ENCODE results near the gene CDK18.

CDK18 gene

DNA sequence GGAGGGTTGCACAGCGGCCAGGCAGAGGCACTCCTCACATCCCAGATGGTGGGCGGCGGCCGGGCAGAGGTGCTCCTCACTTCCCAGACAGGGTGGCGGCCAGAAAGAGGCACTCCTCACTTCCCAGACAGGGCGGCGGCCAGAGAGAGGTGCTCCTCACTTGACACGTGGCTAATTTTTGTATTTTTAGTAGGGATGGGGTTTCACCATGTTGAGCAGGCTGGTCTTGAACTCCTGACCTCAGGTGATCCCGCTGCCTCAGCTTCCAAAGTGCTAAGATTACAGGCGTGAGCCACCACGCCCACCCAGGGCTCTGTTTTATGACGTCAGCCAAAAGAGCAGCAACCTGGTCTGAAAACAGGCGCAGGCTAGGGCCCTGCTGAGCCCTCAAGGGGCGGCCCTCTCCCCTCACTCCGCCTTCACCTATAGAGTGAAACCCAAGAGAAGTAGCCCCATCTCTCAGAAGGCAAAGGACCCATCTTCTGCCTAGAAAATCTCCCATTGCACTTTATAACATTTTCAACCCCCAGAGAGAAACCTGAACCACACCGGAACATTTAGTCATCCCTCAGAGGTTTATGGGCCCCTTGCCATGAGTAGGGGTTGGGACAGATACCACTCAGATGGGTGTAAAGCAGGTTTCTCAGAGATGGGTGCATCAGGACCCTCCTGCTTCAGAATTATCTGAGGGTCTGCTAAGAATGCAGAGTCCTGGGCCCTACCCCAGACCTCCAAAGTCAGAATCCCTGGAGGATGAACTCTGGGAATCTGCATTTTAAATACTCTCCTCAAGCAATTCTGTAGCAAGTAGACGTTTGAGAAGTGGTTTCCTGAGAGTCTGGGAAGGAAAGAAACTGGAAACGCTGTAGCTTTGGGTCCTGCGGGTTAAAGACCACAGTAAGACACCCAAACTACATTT is 40.8 kb downstream of the CDK18 start:
- Histone ChIP-seq H3K4me1 (ENCODE audit: insufficient read depth, low read length) (no peaks in the 10 kb centered on the region), H4K20me1 (ENCODE audit: insufficient read depth, low read length) (no peaks in the 10 kb centered on the region; the same call in 1 of the 2 replicates), H3K9ac (ENCODE audit: low read depth, low read length) (no peak overlapping the region), H3K27me3 (ENCODE audit: insufficient read depth, low read length, poor library complexity) (peaks cover 19% of the 10 kb centered on the region), H3K9me3 (ENCODE audit: insufficient read depth, low read length, severe bottlenecking) (no peaks in the 10 kb centered on the region), H3K4me2 (ENCODE audit: insufficient read depth, low read length) (no peak overlapping the region), H2AFZ (ENCODE audit: low read depth, low read length) (no peak overlapping the region), H3K4me3 (ENCODE audit: low read depth in 1 of 2, low read length in 2 of 2) (no peak overlapping the region), H3K27ac (ENCODE audit: low read length) (no peak overlapping the region), H3K36me3 (ENCODE audit: insufficient read depth, low read length) (no peaks in the 10 kb centered on the region), H3K79me2 (ENCODE audit: insufficient read depth, low read length) (no peaks in the 10 kb centered on the region)
- no peak for ATAC-seq (ENCODE audit: insufficient read depth, low read depth)
- no peak for DNase-seq
- TF ChIP-seq EZH2 (IDR thresholded peaks at IDR 0.05; ENCODE audit: borderline replicate concordance, low read depth, low read length, severe bottlenecking) = no peak
- TF ChIP-seq, protein P1, sequence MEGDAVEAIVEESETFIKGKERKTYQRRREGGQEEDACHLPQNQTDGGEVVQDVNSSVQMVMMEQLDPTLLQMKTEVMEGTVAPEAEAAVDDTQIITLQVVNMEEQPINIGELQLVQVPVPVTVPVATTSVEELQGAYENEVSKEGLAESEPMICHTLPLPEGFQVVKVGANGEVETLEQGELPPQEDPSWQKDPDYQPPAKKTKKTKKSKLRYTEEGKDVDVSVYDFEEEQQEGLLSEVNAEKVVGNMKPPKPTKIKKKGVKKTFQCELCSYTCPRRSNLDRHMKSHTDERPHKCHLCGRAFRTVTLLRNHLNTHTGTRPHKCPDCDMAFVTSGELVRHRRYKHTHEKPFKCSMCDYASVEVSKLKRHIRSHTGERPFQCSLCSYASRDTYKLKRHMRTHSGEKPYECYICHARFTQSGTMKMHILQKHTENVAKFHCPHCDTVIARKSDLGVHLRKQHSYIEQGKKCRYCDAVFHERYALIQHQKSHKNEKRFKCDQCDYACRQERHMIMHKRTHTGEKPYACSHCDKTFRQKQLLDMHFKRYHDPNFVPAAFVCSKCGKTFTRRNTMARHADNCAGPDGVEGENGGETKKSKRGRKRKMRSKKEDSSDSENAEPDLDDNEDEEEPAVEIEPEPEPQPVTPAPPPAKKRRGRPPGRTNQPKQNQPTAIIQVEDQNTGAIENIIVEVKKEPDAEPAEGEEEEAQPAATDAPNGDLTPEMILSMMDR (IDR thresholded peaks at IDR 0.05; ENCODE audit: borderline replicate concordance, extremely low read depth, low read length, poor library complexity, severe bottlenecking) = no peak

DNA sequence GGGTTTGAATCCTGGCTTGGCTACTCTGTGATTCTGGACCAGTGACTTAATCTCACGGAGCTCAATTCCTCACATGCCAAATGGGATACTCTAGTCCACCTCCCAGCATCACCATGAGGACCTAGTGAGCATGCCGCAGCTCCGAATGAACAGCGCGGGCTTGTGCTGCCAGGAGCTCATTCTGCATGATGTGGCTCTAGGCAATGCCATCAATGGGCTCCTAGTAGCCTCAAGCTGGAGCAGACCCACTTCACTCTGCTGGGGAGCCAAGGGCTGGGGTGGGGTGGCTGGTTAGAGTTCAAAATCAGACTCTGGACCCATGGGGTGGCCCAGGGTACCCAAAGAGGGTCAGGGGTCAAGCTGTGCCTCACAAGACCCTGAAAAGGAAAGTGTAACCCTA is 41.5 kb downstream of the CDK18 start:
- Histone ChIP-seq H4K20me1 (ENCODE audit: insufficient read depth, low read length) (no peaks in the 10 kb centered on the region; the same call in 1 of the 2 replicates), H3K4me1 (ENCODE audit: insufficient read depth, low read length) (no peaks in the 10 kb centered on the region), H3K36me3 (ENCODE audit: insufficient read depth, low read length) (no peaks in the 10 kb centered on the region), H3K79me2 (ENCODE audit: insufficient read depth, low read length) (no peaks in the 10 kb centered on the region), H3K4me3 (ENCODE audit: low read depth in 1 of 2, low read length in 2 of 2) (no peak overlapping the region), H3K9me3 (ENCODE audit: insufficient read depth, low read length, severe bottlenecking) (no peaks in the 10 kb centered on the region), H3K27ac (ENCODE audit: low read length) (no peak overlapping the region), H3K27me3 (ENCODE audit: insufficient read depth, low read length, poor library complexity) (peaks cover 21% of the 10 kb centered on the region), H2AFZ (ENCODE audit: low read depth, low read length) (no peak overlapping the region), H3K9ac (ENCODE audit: low read depth, low read length) (no peak overlapping the region), H3K4me2 (ENCODE audit: insufficient read depth, low read length) (no peak overlapping the region)
- no peak for ATAC-seq (ENCODE audit: insufficient read depth, low read depth)
- TF ChIP-seq, protein P1 (IDR thresholded peaks at IDR 0.05; ENCODE audit: borderline replicate concordance, extremely low read depth, low read length, poor library complexity, severe bottlenecking) = no peak
- TF ChIP-seq EZH2 (IDR thresholded peaks at IDR 0.05; ENCODE audit: borderline replicate concordance, low read depth, low read length, severe bottlenecking) = no peak
- no peak for DNase-seq

DNA sequence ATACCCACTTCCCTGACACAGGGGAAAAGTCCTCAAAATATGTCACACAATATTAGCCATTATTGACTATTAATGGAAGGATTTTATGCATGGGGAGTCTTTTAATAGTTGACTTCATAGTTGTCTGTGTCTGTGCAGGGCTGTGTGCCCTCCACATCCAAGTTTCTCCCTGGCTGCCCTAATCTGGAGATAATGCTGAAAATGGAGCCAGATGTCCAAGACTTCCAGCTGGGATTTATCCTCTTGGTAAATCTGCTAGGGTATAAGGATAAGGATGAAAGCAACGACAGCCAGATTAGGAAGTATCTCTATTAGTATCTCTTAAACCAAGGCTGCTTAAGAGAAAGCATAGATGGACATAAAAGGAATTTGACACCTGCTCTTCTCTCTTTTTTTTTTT is 42.1 kb downstream of the CDK18 start:
- no peaks in the 10 kb centered on the region for H3K36me3 ChIP-seq (ENCODE audit: insufficient read depth, low read length)
- H3K9me3 ChIP-seq (ENCODE audit: insufficient read depth, low read length, severe bottlenecking) = no peaks in the 10 kb centered on the region
- H3K27ac ChIP-seq (ENCODE audit: low read length) = no peak overlapping the region
- no peak overlapping the region for H3K9ac ChIP-seq (ENCODE audit: low read depth, low read length)
- peaks cover 16% of the 10 kb centered on the region for H3K27me3 ChIP-seq (ENCODE audit: insufficient read depth, low read length, poor library complexity)
- TF ChIP-seq, protein P1 (IDR thresholded peaks at IDR 0.05; ENCODE audit: borderline replicate concordance, extremely low read depth, low read length, poor library complexity, severe bottlenecking) = no peak
- no peak for TF ChIP-seq EZH2 (IDR thresholded peaks at IDR 0.05; ENCODE audit: borderline replicate concordance, low read depth, low read length, severe bottlenecking)
- no peaks in the 10 kb centered on the region for H3K79me2 ChIP-seq (ENCODE audit: insufficient read depth, low read length)
- no peak overlapping the region for H3K4me3 ChIP-seq (ENCODE audit: low read depth in 1 of 2, low read length in 2 of 2)
- DNase-seq (no peak), ATAC-seq (ENCODE audit: insufficient read depth, low read depth) (no peak)
- no peaks in the 10 kb centered on the region; the same call in 1 of the 2 replicates for H4K20me1 ChIP-seq (ENCODE audit: insufficient read depth, low read length)
- H3K4me1 ChIP-seq (ENCODE audit: insufficient read depth, low read length) = no peaks in the 10 kb centered on the region
- no peak overlapping the region for H2AFZ ChIP-seq (ENCODE audit: low read depth, low read length)
- H3K4me2 ChIP-seq (ENCODE audit: insufficient read depth, low read length) = no peak overlapping the region

Data from DND-41 (cell line).